Endothelial cell of umbilical vein (primary cell): Measurements from ENCODE around the gene MUC5AC. TPM values are rescaled to one million over a fixed set of nuclear protein-coding genes. Genes with fewer than 3 reads are reported as not detected.

Source experiments
- BruUV-seq: library from RNA; stranded (reverse); fragments of 400-500 nt; replicated peaks from 2 replicates; lab custom pipeline; 2021; lab: Mats Ljungman, UMichigan
- CTCF ChIA-PET: fragments of 300-600, 350-600 bp; sonication (Branson Sonifier 250); formaldehyde crosslinking; loops from one replicate; lab custom pipeline; 2021; ENCODE audit warnings: antibody characterized with exemption, inconsistent platforms; lab: Charles Lee
- POLR2A ChIA-PET: fragments of 300-600, 350-600 bp; sonication (Branson Sonifier 250); formaldehyde crosslinking; loops from one replicate; lab custom pipeline; 2021; ENCODE audit warnings: antibody characterized with exemption, inconsistent platforms; lab: Charles Lee
- DNase-seq: peaks from one replicate; pipeline ENCODE4 v3.0.0-alpha.2; 2011; ENCODE audit warnings: low read depth, low spot score
- FAIRE-seq: peaks from 2 replicates; lab custom pipeline; 2011; peaks lifted over from hg19 to GRCh38; lab: Jason Lieb, UNC
- H2AFZ ChIP-seq: 2 replicates; pipeline ENCODE4 v1.6.0; 2012; ENCODE audit warnings: low read depth, low read length, control low read depth, inconsistent platforms
- H3K27ac ChIP-seq: 2 replicates; pipeline ENCODE4 v1.5.1; 2011; ENCODE audit warnings: low read depth, mild to moderate bottlenecking, control low read depth, low read length, moderate library complexity; ENCODE audit not compliant: insufficient read depth
- H3K27me3 ChIP-seq, 2 experiments: 2 replicates each; pipeline versions ENCODE4 v1.6.0 to v1.6.1; 2011; ENCODE audit warnings: low read length in 2 of 2, mixed read lengths in 1 of 2; ENCODE audit not compliant: control insufficient read depth in 2 of 2, insufficient read depth in 2 of 2
- H3K36me3 ChIP-seq, 2 experiments: 2 replicates in 1 of 2; 3 replicates in 1 of 2; pipeline ENCODE4 v1.5.1; 2011; ENCODE audit warnings: low read length in 2 of 2, mild to moderate bottlenecking in 1 of 2, moderate library complexity in 1 of 2; ENCODE audit not compliant: control insufficient read depth in 2 of 2, insufficient read depth in 2 of 2; ENCODE audit errors: extremely low read depth in 1 of 2
- H3K4me1 ChIP-seq: 3 replicates; pipeline ENCODE4 v1.5.1; 2011; ENCODE audit warnings: mild to moderate bottlenecking, low read length; ENCODE audit not compliant: control insufficient read depth, insufficient read depth; ENCODE audit errors: extremely low read depth
- H3K4me2 ChIP-seq: 2 replicates; pipeline ENCODE4 v1.6.1; 2011; ENCODE audit warnings: low read length, control low read depth, mixed read lengths; ENCODE audit not compliant: insufficient read depth
- H3K4me3 ChIP-seq, 3 experiments: fragments of 200-600 bp in 1 of 3; sonication (generic), shearing (Covaris generic) in 1 of 3; replicated peaks in 1 of 3; 2 replicates each; pipeline ENCODE4 v1.5.1; 2011 to 2016; ENCODE audit warnings: control low read depth in 3 of 3, low read length in 3 of 3, mild to moderate bottlenecking in 2 of 3, inconsistent platforms in 1 of 3, low read depth in 1 of 3, moderate library complexity in 1 of 3; ENCODE audit not compliant: insufficient read depth in 1 of 3
- H3K79me2 ChIP-seq: 2 replicates; pipeline ENCODE4 v1.6.0; 2012; ENCODE audit warnings: low read length, inconsistent platforms; ENCODE audit not compliant: control insufficient read depth, insufficient read depth
- H3K9ac ChIP-seq: replicated peaks from 2 replicates; pipeline ENCODE3; 2011; ENCODE audit warnings: low read length, control low read depth; ENCODE audit not compliant: insufficient read depth; ENCODE audit errors: extremely low read depth
- H3K9me1 ChIP-seq: replicated peaks from 3 replicates; pipeline ENCODE4 v1.6.0; 2011; ENCODE audit warnings: mild to moderate bottlenecking, low read length; ENCODE audit not compliant: control insufficient read depth, insufficient read depth; ENCODE audit errors: extremely low read depth
- H3K9me3 ChIP-seq: replicated peaks from 2 replicates; pipeline ENCODE4 v1.5.1; 2012; ENCODE audit warnings: low read length, inconsistent platforms; ENCODE audit not compliant: control insufficient read depth, insufficient read depth
- H4K20me1 ChIP-seq: replicated peaks from 2 replicates; pipeline ENCODE3; 2011; ENCODE audit warnings: mild to moderate bottlenecking, low read length; ENCODE audit not compliant: control insufficient read depth, insufficient read depth; ENCODE audit errors: extremely low read depth
- CTCF ChIP-seq, 2 donors: IDR thresholded peaks; 1 replicate in 1 of 2; 2 replicates in 1 of 2; pipeline ENCODE4 v1.5.1; 2011; ENCODE audit warnings: low read length in 2 of 2, mild to moderate bottlenecking in 2 of 2, moderate library complexity in 2 of 2, control low read depth in 1 of 2, inconsistent platforms in 1 of 2, low read depth in 1 of 2; ENCODE audit not compliant: insufficient read depth in 1 of 2; ENCODE audit errors: extremely low read depth in 1 of 2
- GATA2 ChIP-seq: IDR thresholded peaks from 2 replicates; pipeline ENCODE4 v1.7.0; 2011; ENCODE audit warnings: low read depth, mild to moderate bottlenecking, moderate library complexity, mixed read lengths, low read length; ENCODE audit not compliant: insufficient read length, insufficient read depth
- JUN ChIP-seq: IDR thresholded peaks from 2 replicates; pipeline ENCODE4 v1.6.1; 2011; ENCODE audit warnings: borderline replicate concordance, low read depth; ENCODE audit not compliant: insufficient read length, insufficient read depth
- MYC ChIP-seq: IDR thresholded peaks from one replicate; pipeline ENCODE4 v1.6.1; 2011; ENCODE audit warnings: mild to moderate bottlenecking, low read depth, low read length
- POLR2A ChIP-seq: IDR thresholded peaks from 2 replicates; pipeline ENCODE4 v1.6.1; 2012; ENCODE audit warnings: low read depth, mild to moderate bottlenecking, control low read depth, low read length
- POLR2AphosphoS5 ChIP-seq: IDR thresholded peaks from 2 replicates; pipeline ENCODE4 v1.6.1; 2012; ENCODE audit warnings: low read depth, mild to moderate bottlenecking, control low read depth, low read length, moderate library complexity; ENCODE audit not compliant: insufficient read depth
- dilution Hi-C: fragments of 300-500 bp; cut with MboI; formaldehyde crosslinking; loops from one replicate; pipeline ENCODE4 v1.15.0; 2019; ENCODE audit warnings: low sequenced_read_pairs; ENCODE audit not compliant: extremely low pct_ligation_motif_present
- intact Hi-C: fragments of 100-400 bp; cut with micrococcal nuclease; formaldehyde crosslinking; loops from one replicate; pipeline ENCODE4 v1.10.0; 2022
- polyA plus RNA-seq, 4 experiments: library from polyadenylated mRNA; depleted of rRNA in 3 of 4; stranded (reverse) in 3 of 4; unstranded in 1 of 4; fragments of >200 nt; gene quantifications; 2 replicates each; pipeline versions ENCODE4 v1.2.1 to v1.2.3, GENCODE V29; 2011 to 2012; ENCODE audit warnings: missing spikeins in 1 of 4
- total RNA-seq: library from RNA; stranded (reverse); gene quantifications from 2 replicates; pipeline ENCODE4 v1.2.3, GENCODE V29; 2021
- TF ChIP-seq, protein P1 (sequence below): IDR thresholded peaks from 2 replicates; pipeline ENCODE4 v1.6.1; 2011; ENCODE audit not compliant: insufficient read depth, insufficient read length

Gene MUC5AC
- total and polyA plus RNA-seq, 2 donors (not counting 3 experiments of a cell fraction or from before 2014, with no cell fraction given), result not detected

- no peaks in the 10 kb centered on the region for H4K20me1 ChIP-seq
- dilution Hi-C loops (no loop called here), intact Hi-C loops (loop anchor here (5.0 kb wide), 1 partner anchor 298 kb away; no protein-coding TSS in a partner anchor)
- H3K9me3 ChIP-seq, result no peaks in the 10 kb centered on the region
- no peaks in the 10 kb centered on the region for H3K79me2 ChIP-seq
- FAIRE-seq (no peak), DNase-seq (no peak)
- H3K4me3 ChIP-seq, result no peak overlapping the region
- H3K36me3 ChIP-seq, result no peaks in the 10 kb centered on the region
- no peaks in the 10 kb centered on the region for H3K4me1 ChIP-seq
- H3K9me1 ChIP-seq, result no peaks in the 10 kb centered on the region
- H3K27me3 ChIP-seq, result peaks cover 0 to 2% of the 10 kb centered on the region in 2 experiments
- no peak overlapping the region for H3K4me2 ChIP-seq
- no peak for TF ChIP-seq CTCF (IDR thresholded peaks at IDR 0.05; ENCODE audit: extremely low read depth in 1 of 2, insufficient read depth in 1 of 2, low read depth in 1 of 2, low read length in 2 of 2)
- no peak for TF ChIP-seq GATA2
- no peak for TF ChIP-seq POLR2AphosphoS5
- TF ChIP-seq, protein P1, sequence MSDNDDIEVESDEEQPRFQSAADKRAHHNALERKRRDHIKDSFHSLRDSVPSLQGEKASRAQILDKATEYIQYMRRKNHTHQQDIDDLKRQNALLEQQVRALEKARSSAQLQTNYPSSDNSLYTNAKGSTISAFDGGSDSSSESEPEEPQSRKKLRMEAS, result no peak
- TF ChIP-seq MYC, result no peak
- TF ChIP-seq POLR2A, result no peak
- no peak for TF ChIP-seq JUN
- BruUV-seq, result no TSS peak
- H3K9ac ChIP-seq, result no peak overlapping the region
- no peak overlapping the region for H2AFZ ChIP-seq
- H3K27ac ChIP-seq, result no peak overlapping the region
- ChIA-PET CTCF (no interaction called here), POLR2A (no interaction called here)
These were observed 61.2 kb downstream of the MUC5AC start for GRCh38 chr11:1218788-1219445.
